Thyroid gland (tissue), 4 donors: ENCODE results near the gene LPP. TPM values are rescaled to one million over a fixed set of nuclear protein-coding genes. Genes with fewer than 3 reads are reported as not detected.

Experiments used
- DNase-seq, 2 donors: peaks; one replicate each; pipeline ENCODE4 v3.0.0-alpha.2; 2019
- H3K27ac ChIP-seq, 3 donors: fragments of 200-600 bp; sonication (generic); 1 replicate in 2 of 3; 2 replicates in 1 of 3; pipeline ENCODE4 v1.5.1; 2016 to 2019; ENCODE audit warnings: mild to moderate bottlenecking in 1 of 3, moderate library complexity in 1 of 3
- H3K27me3 ChIP-seq: fragments of 200-600 bp; sonication (generic); one replicate; pipeline ENCODE4 v1.5.1; 2019
- H3K36me3 ChIP-seq, 2 donors: fragments of 200-600 bp; sonication (generic); one replicate each; pipeline ENCODE4 v1.5.1; 2016 to 2019
- H3K4me1 ChIP-seq, 2 donors: fragments of 200-600 bp; sonication (generic); one replicate each; pipeline ENCODE4 v1.5.1; 2017 to 2019
- H3K4me3 ChIP-seq, 3 donors: fragments of 200-600 bp; sonication (generic); replicated peaks in 1 of 3; 1 replicate in 2 of 3; 2 replicates in 1 of 3; pipeline ENCODE4 v1.5.1; 2016; ENCODE audit warnings: mild to moderate bottlenecking in 1 of 3
- H3K9me3 ChIP-seq: fragments of 200-600 bp; sonication (generic); one replicate; pipeline ENCODE4 v1.5.1; 2017
- CTCF ChIP-seq, 6 experiments: fragments of 200-600 bp in 3 of 6; fragments of 450-650 bp in 3 of 6; sonication (generic) in 3 of 6; IDR thresholded peaks; one replicate each; pipeline ENCODE4 v1.5.1; 2016 to 2019; ENCODE audit warnings: antibody characterized with exemption in 6 of 6, mild to moderate bottlenecking in 2 of 6, inconsistent platforms in 1 of 6, moderate library complexity in 1 of 6
- POLR2A ChIP-seq, 2 donors: fragments of 450-650 bp; IDR thresholded peaks; one replicate each; pipeline ENCODE4 v1.6.1; 2017; ENCODE audit warnings: antibody characterized with exemption in 2 of 2, mild to moderate bottlenecking in 2 of 2, moderate library complexity in 1 of 2
- WGBS, 2 donors: methylation state at CpG; one replicate each; pipeline ENCODE4 v1.1.5; 2017; 5-methylcytosine and 5-hydroxymethylcytosine counted together
- intact Hi-C: fragments of 100-400 bp; cut with DNase I; formaldehyde crosslinking; loops from one replicate; pipeline ENCODE4 v1.15.1; 2023
- total RNA-seq, 4 donors: library from RNA; depleted of rRNA; stranded (reverse); fragments of >200 nt; gene quantifications; one replicate each; pipeline ENCODE4 v1.2.3, GENCODE V29; 2016

Gene LPP
- total RNA-seq, 4 donors from 2014 or later, result 79.0 to 141 (median 82.8) TPM

- no peak for TF ChIP-seq CTCF (IDR thresholded peaks at IDR 0.05)
- TF ChIP-seq POLR2A (IDR thresholded peaks at IDR 0.05), result no peak
- H3K27ac ChIP-seq, result no peak overlapping the region
- H3K36me3 ChIP-seq, result no peaks in the 10 kb centered on the region
- H3K4me1 ChIP-seq, result peaks cover 0 to 8% of the 10 kb centered on the region in 2 donors
- WGBS, 2 donors, result 94 to 95% methylated on average over 5 of the region's 5 CpGs
- no peaks in the 10 kb centered on the region for H3K9me3 ChIP-seq
- H3K4me3 ChIP-seq, result no peak overlapping the region
- DNase-seq, result no peak
- no peaks in the 10 kb centered on the region for H3K27me3 ChIP-seq
- intact Hi-C loops, result no loop called here
Observed at GRCh38 chr3:188230962-188231361, 77.0 kb downstream of the LPP start.

GRCh38 chr3:188231456-188231855, 77.5 kb downstream of the LPP start:
- Histone ChIP-seq H3K9me3 (no peaks in the 10 kb centered on the region), H3K4me3 (no peak overlapping the region), H3K27me3 (no peaks in the 10 kb centered on the region), H3K27ac (no peak overlapping the region), H3K36me3 (no peaks in the 10 kb centered on the region), H3K4me1 (peaks cover 0 to 8% of the 10 kb centered on the region in 2 donors)
- no peak for DNase-seq
- WGBS, 2 donors, result 96 to 98% methylated on average over 8 of the region's 8 CpGs
- intact Hi-C loops, result no loop called here
- TF ChIP-seq CTCF (IDR thresholded peaks at IDR 0.05), result no peak
- TF ChIP-seq POLR2A (IDR thresholded peaks at IDR 0.05), result no peak

- DNase-seq, result no peak
- intact Hi-C loops, result no loop called here
- Histone ChIP-seq H3K27me3 (no peaks in the 10 kb centered on the region), H3K4me3 (no peak overlapping the region), H3K4me1 (peaks cover 0 to 8% of the 10 kb centered on the region in 2 donors), H3K9me3 (no peaks in the 10 kb centered on the region), H3K27ac (no peak overlapping the region), H3K36me3 (no peaks in the 10 kb centered on the region)
- WGBS, 2 donors, result 13 to 42% methylated on average over 2 of the region's 2 CpGs
- no peak for TF ChIP-seq POLR2A (IDR thresholded peaks at IDR 0.05)
- TF ChIP-seq CTCF (IDR thresholded peaks at IDR 0.05), result no peak
Observed at GRCh38 chr3:188232656-188233055, 78.7 kb downstream of the LPP start.

DNA sequence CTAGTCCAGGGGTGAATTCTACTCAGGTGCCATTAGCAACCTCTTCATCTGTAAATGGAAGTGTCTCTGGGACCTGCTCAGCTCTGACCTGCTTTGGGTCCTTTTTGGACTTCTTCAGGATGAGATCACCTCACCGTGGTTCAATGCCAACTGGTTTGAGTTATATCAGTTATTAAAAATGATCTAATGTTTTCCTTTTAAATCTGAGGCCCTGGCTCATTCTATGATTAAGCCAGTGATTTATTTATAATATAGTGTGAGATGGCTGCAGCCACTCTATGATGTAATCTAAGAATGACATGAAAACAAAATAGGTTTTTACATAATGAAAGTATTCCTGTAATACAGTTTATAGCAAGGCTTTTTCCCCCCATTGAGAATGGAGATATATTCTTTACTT, 79.4 kb downstream of the LPP start:
- peaks cover 0 to 8% of the 10 kb centered on the region in 2 donors for H3K4me1 ChIP-seq
- H3K4me3 ChIP-seq, result no peak overlapping the region
- H3K9me3 ChIP-seq, result no peaks in the 10 kb centered on the region
- intact Hi-C loops, result no loop called here
- no peak overlapping the region for H3K27ac ChIP-seq
- no peaks in the 10 kb centered on the region for H3K27me3 ChIP-seq
- H3K36me3 ChIP-seq, result no peaks in the 10 kb centered on the region
- no peak for TF ChIP-seq POLR2A (IDR thresholded peaks at IDR 0.05)
- TF ChIP-seq CTCF (IDR thresholded peaks at IDR 0.05), result no peak
- no peak for DNase-seq
- 79 to 80% methylated on average over 1 of the region's 1 CpG for WGBS, 2 donors

DNA sequence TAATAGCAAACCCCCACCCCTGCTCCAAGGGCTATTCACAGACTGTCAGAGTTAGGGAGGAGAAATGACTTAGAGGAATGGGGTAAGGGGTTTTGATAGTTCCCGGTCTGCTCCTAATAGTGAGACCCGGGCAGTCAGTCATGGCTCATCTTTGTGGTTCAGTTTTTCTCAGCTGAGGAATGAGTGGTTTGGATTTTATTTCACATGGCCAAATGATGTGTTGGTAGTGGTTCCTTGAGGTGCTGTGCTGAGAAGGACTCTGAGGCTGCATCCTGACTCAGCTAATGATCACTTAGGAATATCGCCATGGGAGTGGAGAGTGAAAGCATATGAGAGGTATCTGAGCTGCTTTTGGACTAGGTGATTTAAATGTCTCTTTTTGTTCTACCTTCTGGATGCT, 80.2 kb downstream of the LPP start:
- no peak for DNase-seq
- Histone ChIP-seq H3K4me1 (peaks cover 0 to 8% of the 10 kb centered on the region in 2 donors), H3K36me3 (no peaks in the 10 kb centered on the region), H3K27ac (no peak overlapping the region), H3K4me3 (no peak overlapping the region), H3K27me3 (no peaks in the 10 kb centered on the region), H3K9me3 (no peaks in the 10 kb centered on the region)
- intact Hi-C loops, result no loop called here
- TF ChIP-seq POLR2A (IDR thresholded peaks at IDR 0.05) (no peak), CTCF (IDR thresholded peaks at IDR 0.05) (no peak)
- WGBS, 2 donors, result 96% methylated on average over 3 of the region's 3 CpGs
